Stimulated activated effector memory CD8-positive, alpha-beta T cell treated with anti-CD3 and anti-CD28 coated beads, Interleukin-12 subunit alpha, Interleukin-12 subunit beta, amount 100 ng/mL, for 72 hours (primary cell): ENCODE measurements around the gene HEATR5A.
"Not testable (repeated sequence)": the region's sequence is repeated elsewhere in the genome, so short reads cannot be mapped to it uniquely, and the experiment has no call there.

Source experiments
- ATAC-seq: fragments of 150-1000 bp; cut with Tn5 transposase; 2 replicates; pipeline ENCODE4 v1.10.0; 2021
- DNase-seq, 2 donors: peaks; one replicate each; pipeline ENCODE4 v3.0.0; 2021 to 2022; ENCODE audit warnings: low spot score in 2 of 2
- H3K27ac Mint-ChIP-seq: one replicate; pipeline ENCODE4 v1.8.0; 2022; ENCODE audit warnings: mild to moderate bottlenecking, mixed read lengths
- H3K36me3 Mint-ChIP-seq: one replicate; pipeline ENCODE4 v1.8.0; 2022; ENCODE audit warnings: mild to moderate bottlenecking, mixed read lengths
- H3K4me1 Mint-ChIP-seq: one replicate; pipeline ENCODE4 v1.8.0; 2022; ENCODE audit warnings: mixed read lengths
- H3K4me3 Mint-ChIP-seq: one replicate; pipeline ENCODE4 v1.8.0; 2022; ENCODE audit warnings: mild to moderate bottlenecking, mixed read lengths
- H3K9me3 Mint-ChIP-seq: one replicate; pipeline ENCODE4 v1.8.0; 2022; ENCODE audit warnings: mixed read lengths

The HEATR5A gene

GRCh38 chr14:31256534-31257243 lies 163.7 kb downstream of the HEATR5A start:
- Mint-ChIP-seq H3K36me3 (no peaks in the 10 kb centered on the region), H3K9me3 (no peaks in the 10 kb centered on the region), H3K4me1 (no peaks in the 10 kb centered on the region), H3K4me3 (no peak overlapping the region), H3K27ac (no peak overlapping the region)
- DNase-seq = no peak
- ATAC-seq = no peak

- H3K4me1 Mint-ChIP-seq, H3K4me3 Mint-ChIP-seq, H3K27ac Mint-ChIP-seq, DNase-seq, H3K36me3 Mint-ChIP-seq, ATAC-seq, H3K9me3 Mint-ChIP-seq: not testable (repeated sequence)
These were observed 164.4 kb downstream of the HEATR5A start for GRCh38 chr14:31255918-31256317.

GRCh38 chr14:31255286-31255685 lies 165.1 kb downstream of the HEATR5A start:
- DNase-seq (no peak), ATAC-seq (no peak)
- H3K4me1 Mint-ChIP-seq = no peaks in the 10 kb centered on the region
- H3K4me3 Mint-ChIP-seq = no peak overlapping the region
- H3K27ac Mint-ChIP-seq = no peak overlapping the region
- H3K36me3 Mint-ChIP-seq = no peaks in the 10 kb centered on the region
- H3K9me3 Mint-ChIP-seq = no peaks in the 10 kb centered on the region

GRCh38 chr14:31253746-31254471 lies 166.4 kb downstream of the HEATR5A start:
- no peak overlapping the region for H3K27ac Mint-ChIP-seq
- H3K4me1 Mint-ChIP-seq = no peaks in the 10 kb centered on the region
- H3K36me3 Mint-ChIP-seq = no peaks in the 10 kb centered on the region
- no peaks in the 10 kb centered on the region for H3K9me3 Mint-ChIP-seq
- no peak for ATAC-seq
- DNase-seq = no peak
- H3K4me3 Mint-ChIP-seq = no peak overlapping the region

- Mint-ChIP-seq H3K27ac (no peak overlapping the region), H3K4me3 (no peak overlapping the region)
- no peak for ATAC-seq
These were observed 167.5 kb downstream of the HEATR5A start for GRCh38 chr14:31252865-31253264.

GRCh38 chr14:31251028-31251958 lies 169.1 kb downstream of the HEATR5A start:
- H3K4me1 Mint-ChIP-seq = no peaks in the 10 kb centered on the region
- ATAC-seq = no peak
- DNase-seq = no peak
- H3K4me3 Mint-ChIP-seq = no peak overlapping the region
- no peak overlapping the region for H3K27ac Mint-ChIP-seq
- H3K9me3 Mint-ChIP-seq = no peaks in the 10 kb centered on the region
- H3K36me3 Mint-ChIP-seq = no peaks in the 10 kb centered on the region

More at GRCh38 chr14:31252865-31253264, 167.5 kb downstream of the HEATR5A start:
- H3K4me1 Mint-ChIP-seq = no peaks in the 10 kb centered on the region
- DNase-seq = no peak
- no peaks in the 10 kb centered on the region for H3K36me3 Mint-ChIP-seq
- H3K9me3 Mint-ChIP-seq = no peaks in the 10 kb centered on the region

- Mint-ChIP-seq H3K36me3 (no peaks in the 10 kb centered on the region), H3K9me3 (no peaks in the 10 kb centered on the region), H3K4me3 (no peak overlapping the region), H3K27ac (no peak overlapping the region), H3K4me1 (peaks cover 18% of the 10 kb centered on the region)
- DNase-seq = no peak
- no peak for ATAC-seq
These were observed 175.7 kb downstream of the HEATR5A start for GRCh38 chr14:31244626-31245025.

- H3K4me1 Mint-ChIP-seq = peaks cover 18% of the 10 kb centered on the region
- ATAC-seq (no peak), DNase-seq (no peak)
- H3K36me3 Mint-ChIP-seq = no peaks in the 10 kb centered on the region
- no peak overlapping the region for H3K4me3 Mint-ChIP-seq
- H3K27ac Mint-ChIP-seq = no peak overlapping the region
- no peaks in the 10 kb centered on the region for H3K9me3 Mint-ChIP-seq
These were observed 176.5 kb downstream of the HEATR5A start for GRCh38 chr14:31243860-31244259.

GRCh38 chr14:31242161-31242940 lies 178.0 kb downstream of the HEATR5A start:
- not testable (repeated sequence) for ATAC-seq, DNase-seq, H3K36me3 Mint-ChIP-seq, H3K9me3 Mint-ChIP-seq, H3K4me3 Mint-ChIP-seq
- Mint-ChIP-seq H3K4me1 (peaks cover 18% of the 10 kb centered on the region), H3K27ac (peak overlapping the region; percentile 5)
